Endometrial microvascular endothelial cells (primary cell): ENCODE data around the gene HIVEP3. TPM values are rescaled to one million over a fixed set of nuclear protein-coding genes. Genes with fewer than 3 reads are reported as not detected.

Source experiments
- in situ Hi-C: cut with HindIII; loops from 2 replicates; pipeline ENCODE4 v1.10.0; 2017; ENCODE audit warnings: low sequenced_read_pairs, low pct_unique_long_range_greater_than_20kb; ENCODE audit errors: inconsistent ontology term
- total RNA-seq: library from RNA; depleted of rRNA; stranded (reverse); fragments of >200 nt; gene quantifications from one replicate; pipeline ENCODE4 v1.2.3, GENCODE V29; 2015; ENCODE audit errors: inconsistent ontology term

HIVEP3 gene
- total RNA-seq, 1 donor from 2014 or later, result 4.4 TPM

DNA sequence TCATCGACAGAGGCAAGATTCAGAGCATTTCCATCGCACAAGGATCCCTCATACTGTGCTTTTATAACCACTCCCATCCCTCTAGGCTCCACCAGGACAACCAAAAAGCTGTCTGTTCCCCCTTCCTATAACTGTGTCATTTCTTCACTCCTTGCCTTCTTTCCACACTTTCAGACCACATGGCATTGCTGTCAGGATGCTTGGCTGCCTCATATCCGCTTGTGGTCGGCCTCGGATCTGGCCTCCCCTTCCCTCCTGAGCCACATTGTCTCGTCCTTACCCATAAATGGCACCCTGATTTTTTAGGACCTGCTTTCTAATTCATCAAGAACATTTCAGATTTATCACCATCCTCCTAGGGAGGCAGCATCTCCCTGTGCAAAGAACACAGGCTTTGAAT lies 80.5 kb downstream of the HIVEP3 start:
- in situ Hi-C loops, result no loop called here

DNA sequence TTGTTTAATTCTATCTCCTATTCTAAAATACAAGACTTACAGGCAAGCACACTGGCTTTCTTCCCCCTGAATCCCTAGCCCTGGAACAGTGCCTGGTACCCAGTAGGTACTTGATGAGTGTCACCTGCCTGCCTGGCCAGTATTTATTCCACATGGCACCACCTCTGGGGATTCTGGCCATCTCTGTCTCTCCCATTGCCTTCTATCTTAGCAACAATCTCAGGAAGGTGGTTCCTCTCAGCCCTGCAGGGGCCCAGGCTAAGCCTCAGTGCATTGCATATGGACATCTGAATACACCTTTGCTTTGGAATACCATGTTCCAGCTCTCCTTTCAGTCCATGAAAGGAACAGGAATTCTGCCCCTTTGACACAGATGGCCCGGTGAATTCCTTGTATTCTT lies 81.0 kb downstream of the HIVEP3 start:
- in situ Hi-C loops, result no loop called here

DNA sequence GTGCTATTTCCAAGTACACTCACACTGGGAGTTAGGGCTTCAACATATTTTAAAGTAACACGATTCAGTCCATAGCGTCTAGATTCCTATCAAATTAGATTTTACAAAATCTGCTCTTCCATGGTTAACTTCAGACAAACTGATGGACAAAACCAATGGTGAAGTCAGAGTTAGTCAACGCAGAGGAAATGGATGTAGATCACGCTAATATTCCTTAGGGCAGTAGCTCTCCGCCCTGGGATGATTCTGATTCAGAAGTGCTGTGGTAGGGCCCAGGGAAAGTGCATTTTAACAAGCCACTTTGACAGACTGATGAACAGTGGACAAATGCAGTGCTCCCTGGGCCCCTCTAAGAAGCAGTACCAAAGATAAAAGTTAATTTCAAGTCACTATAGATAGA lies 83.2 kb downstream of the HIVEP3 start:
- in situ Hi-C loops, result no loop called here

DNA sequence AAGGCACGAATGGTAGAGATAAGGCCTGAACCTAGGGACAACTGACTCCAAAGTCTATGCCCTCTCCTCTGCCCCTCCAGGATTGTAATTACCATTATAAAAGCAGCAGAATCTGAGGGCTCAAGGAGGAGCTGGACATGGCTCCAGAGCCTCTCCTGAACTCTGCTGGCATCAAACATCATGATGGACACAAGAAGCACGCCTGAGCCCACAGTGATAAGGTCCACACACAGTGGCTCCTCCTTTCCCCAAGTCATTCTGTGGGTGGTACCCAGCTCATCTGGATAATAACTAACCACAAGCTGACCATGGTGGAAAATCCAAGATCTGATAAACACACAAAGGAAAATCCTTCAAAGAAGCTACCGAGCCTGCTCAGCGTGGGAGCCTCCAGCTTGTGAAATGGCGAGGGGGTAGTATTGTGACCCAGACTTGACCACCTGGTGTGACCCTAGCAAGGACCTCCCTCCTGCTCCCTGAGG lies 85.2 kb downstream of the HIVEP3 start:
- in situ Hi-C loops, result no loop called here

DNA sequence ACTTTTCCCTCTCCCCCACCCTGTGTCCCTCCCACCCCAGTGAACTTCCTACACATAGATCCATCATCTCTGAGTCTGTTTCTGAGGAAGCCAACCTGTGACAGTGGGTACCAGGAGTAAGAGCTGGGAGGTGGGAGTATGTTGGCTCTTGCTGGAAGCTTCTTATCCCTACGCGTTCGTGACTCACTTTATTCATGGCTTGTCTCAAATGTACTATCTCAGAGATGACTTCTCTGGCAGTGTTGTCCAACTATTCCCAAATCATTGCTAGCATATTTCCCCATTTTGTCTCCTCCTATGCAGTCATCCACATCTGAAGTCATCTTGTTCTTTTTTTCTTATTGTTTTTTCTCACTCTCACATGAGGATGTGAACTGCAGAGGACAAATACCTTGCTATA lies 88.0 kb downstream of the HIVEP3 start:
- in situ Hi-C loops, result no loop called here

DNA sequence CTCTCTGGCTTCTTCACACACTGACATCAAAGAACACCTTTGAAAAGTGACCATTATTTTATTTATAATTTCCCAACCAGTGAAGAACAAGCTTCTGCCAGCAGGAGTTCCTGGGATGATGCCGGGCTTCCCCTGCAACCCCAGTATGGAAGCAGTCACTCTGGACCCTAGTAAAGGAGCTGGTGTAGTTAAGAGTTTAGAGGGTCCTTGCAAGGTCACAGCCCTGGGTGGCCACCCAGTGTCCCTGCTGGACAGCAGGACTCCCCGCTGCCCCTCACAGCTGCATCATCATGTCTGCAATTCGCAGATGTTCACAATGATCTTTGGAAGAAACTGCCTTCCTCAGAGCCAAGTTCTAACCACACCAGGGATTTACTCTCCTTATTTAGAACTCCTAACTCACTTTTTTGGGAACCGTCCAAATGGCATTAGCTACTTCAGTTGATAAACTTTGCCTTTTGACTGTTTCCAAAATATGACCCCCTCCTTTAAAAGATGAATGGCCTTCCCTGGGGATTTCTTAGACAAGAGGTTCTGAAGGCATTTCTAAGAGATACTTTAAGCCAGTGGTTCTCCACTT lies 90.6 kb downstream of the HIVEP3 start:
- in situ Hi-C loops, result no loop called here

DNA sequence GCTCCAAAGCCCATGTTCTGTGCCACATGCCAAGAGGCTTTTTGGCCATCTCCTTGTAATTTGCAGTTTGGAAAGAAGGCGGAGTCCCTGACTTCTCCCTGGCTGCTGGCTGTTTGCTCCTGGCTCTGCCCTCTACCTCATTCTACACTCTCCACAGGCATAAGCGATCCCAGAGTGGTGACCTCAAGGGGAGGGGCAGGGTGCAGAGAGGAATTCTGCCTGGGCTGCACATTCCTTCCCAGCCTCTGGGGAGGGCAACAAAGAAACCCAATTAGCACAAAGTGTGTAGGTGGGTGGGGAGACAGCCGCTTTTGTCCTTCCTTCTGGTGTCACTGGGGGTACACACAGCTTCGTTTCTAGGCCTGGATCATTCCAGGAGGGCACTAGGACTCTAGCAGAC lies 95.3 kb downstream of the HIVEP3 start:
- in situ Hi-C loops, result no loop called here

DNA sequence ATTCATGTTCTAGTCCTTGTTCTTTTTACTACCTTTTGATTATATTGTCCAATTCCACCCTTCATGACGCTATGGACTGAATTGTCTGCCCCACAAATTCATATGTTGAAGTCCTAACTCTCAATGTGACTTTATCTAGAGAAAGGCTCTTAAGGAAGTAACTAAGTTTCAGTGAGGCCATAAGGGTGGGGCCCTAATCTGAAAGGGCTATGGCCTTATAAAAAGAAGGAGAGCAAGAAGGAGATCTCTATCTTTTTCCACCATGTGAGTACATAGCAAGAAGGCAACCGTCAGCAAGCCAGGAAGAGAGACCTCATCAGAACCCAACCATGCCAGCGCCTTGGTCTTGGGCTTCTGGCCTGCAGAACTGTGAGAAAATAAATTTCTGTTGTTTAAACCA lies 95.9 kb downstream of the HIVEP3 start:
- in situ Hi-C loops, result no loop called here

DNA sequence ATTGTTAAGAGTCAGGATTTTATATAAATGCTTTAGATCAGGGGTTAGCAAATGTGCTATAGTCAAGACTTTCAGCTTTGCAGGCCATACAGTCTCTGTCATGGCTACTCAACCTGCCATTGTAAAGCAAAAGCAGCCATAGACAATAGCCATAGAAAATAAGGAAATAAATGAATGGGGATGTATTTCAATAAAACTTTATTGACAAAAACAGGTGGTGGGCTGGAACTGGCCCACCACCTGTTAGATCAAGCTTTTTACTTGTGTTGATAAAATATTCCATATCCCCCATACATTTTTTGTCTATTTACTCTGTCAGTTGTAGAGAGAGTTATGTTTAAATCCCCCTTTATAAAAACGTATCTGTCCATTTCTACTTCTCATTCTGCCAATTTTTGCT lies 98.9 kb downstream of the HIVEP3 start:
- in situ Hi-C loops, result no loop called here

DNA sequence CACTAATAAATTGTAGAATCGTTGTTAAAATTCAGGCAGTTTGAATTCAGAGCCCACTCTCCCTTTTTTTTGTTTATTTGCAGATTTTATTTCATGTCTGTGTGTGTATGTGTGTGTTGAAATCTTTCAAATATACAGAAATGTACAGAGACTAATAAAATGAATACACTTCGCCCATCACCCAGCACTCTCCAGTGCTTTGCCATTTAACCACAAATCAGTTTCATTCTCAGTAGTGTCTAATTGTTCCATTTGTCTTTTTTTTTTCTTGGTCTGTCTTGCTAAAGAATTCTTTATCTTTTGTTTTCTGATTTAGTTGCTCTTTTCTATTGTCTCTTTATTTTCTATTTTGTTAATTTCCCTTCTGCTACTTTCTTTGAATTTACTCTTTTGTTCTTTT lies 99.7 kb downstream of the HIVEP3 start:
- in situ Hi-C loops, result no loop called here

DNA sequence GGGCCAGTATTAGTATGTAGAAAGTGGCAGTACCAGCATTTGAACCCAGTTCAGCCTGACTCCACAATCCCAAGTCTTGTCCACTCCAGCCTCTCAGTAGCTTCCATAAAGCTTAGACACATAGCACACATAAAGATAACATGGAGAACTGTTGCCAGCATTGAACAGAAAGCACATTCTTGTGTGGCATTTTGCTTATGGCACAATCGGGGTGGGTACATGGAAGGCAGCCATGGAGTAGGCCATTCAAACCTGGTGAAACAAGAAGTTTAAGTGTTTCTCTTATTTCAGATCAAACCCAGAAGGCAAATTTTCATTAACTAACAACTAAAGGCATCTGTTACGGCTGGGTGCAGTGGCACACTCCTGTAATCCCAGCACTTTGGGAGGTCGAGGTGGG lies 102.7 kb downstream of the HIVEP3 start:
- in situ Hi-C loops, result no loop called here

DNA sequence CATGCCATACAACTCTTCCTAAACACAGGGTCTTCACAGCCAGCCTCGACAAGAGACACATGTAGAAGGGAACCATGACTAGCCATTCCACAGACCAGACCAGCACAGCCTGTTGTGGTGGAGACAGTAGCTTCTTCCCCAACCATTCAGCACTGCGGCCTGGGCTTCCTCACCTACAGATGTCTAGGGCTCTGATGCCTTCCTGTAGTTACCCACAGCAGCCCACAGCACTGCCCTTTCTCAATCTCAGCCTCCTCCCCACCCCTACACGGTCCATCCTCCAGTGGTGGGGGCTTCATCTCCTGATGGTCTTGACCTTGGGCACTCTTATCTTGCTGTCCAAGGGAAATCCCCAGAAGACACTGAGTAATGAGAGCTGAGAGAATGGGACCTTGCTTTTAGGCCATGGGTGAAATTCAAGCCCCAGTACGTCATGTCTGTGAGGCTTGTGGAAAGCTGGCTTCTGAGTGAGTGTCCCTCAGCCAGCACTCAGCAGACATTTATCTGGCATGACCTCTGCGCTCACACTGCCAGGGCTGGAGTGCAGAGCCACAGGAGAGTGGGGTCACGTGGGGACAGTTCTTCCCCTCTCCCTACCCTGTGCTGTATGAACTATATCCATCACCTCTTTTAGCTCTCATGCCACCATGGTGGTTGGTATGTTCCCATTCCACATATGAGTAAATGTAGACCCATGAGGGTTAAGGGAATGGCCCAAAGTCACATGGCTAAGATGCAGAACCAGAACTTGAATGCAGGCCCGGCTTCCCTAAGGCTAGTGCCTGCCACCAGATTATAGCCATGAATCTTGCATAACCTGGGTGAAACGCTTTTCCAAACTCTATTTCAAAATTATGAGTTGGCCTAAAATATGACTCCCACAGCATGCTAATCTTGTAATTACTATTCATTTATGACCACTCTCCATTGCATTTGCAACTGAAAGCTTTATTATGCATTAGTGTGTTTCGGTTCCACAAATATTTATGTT lies 104.7 kb downstream of the HIVEP3 start:
- in situ Hi-C loops, result no loop called here

DNA sequence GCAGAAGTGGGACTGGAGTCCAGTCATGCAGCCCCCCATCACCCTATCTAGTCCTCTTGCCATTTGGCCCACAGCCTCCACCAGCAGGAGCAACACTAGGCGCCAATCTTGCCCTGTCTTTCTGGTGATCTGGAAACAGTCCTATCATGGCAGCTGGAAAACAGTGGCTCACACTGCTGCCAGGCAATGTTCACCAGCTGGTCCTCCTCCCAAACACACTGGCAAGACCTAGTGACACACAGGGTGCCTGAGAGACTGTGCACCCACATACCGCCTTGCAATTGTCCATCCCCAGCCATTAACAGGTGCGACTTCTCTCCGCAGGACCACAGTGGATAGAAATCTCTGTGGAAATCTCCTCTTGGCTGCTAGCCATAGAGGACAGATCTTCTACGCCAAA lies 105.5 kb downstream of the HIVEP3 start:
- in situ Hi-C loops, result no loop called here

DNA sequence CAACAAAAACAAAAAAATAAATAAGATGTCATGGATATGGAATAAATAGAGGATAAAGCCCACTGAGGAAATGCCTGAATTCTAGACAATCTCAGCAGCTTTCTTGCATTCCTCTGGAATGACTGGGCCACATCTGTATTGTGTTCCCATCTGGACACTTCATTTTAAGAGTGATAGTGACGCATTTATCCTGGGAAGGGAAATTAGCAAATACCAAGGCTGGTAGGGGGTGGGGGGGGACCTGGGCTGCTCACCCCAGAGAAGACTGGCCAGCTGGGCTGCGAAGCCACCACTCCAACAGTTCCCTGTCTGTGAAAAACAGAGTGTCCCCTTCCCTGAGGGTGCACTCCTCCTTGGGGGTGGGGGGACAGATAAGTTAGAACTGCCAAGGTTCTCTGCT lies 106.3 kb downstream of the HIVEP3 start:
- in situ Hi-C loops, result no loop called here

DNA sequence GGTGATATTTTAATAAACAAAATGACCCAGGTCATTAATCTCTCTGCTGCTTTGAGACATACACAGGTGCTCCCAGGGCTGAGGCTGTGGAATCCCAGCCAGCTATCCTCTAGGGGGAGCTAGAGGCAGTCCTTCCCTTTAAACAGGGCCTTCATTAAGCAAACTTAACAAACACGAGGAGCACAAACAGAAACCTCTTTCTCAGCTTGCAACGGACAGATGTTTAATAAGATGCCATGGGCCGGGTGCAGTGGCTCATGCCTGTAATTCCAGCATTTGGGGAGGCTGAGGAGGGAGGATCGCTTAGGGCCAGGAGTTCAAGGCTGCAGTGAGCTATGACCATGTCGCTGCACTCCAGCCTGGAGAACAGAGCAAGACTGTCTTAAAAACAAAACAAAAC lies 106.7 kb downstream of the HIVEP3 start:
- in situ Hi-C loops, result no loop called here

DNA sequence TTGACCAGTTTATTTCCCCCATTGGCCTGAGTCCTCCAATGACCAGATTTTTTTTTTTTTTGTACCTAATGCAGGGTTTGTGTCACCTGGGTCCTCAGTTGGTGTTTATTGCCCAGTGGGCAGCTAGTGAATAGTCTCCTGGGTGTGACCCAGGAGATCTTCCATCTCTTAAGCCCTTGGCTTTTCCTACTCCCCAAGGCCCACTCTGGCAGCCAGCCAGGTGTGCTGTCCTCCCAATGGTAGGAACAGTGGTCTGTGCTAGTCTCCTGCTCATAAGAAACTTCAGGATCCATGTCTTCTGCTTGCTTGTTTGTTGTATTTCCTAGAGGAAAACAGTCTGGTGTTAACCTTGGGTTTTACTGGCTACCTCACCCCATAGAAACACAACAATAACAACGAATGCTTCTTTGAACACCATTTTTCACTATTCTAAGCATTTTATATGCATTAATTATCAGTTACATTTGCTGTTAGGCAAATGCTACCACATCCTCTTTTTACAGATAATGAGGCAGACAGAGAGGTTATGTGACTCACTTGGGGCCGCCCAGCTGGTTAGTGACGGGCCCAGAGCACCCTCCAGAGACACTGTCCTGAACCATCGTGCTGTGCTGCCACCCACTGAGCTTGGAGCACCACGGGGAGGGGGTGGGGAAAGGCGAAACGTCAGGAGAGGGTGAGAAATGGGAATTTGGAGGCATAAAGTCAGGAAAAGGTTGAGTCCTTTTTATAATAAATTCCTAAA lies 107.5 kb downstream of the HIVEP3 start:
- in situ Hi-C loops, result no loop called here

DNA sequence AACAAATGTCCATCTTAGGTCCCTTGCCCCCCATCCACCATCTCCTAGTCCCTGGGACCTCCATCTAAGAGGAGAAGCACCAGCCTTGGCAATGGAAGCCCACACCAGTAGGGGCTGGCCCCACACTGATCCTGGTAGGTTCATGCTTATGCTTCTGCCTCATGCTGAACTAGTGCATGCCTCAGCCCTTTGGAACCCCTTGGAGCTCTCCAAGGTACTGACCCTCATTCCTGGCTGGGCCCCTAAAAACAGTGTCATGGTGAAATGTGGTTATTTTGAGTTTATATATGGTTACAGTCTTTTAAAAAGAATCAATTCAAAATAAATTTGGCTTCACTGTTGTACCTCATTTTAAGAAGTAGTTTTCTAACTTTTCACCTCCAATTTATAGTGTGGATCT lies 108.3 kb downstream of the HIVEP3 start:
- in situ Hi-C loops, result no loop called here

DNA sequence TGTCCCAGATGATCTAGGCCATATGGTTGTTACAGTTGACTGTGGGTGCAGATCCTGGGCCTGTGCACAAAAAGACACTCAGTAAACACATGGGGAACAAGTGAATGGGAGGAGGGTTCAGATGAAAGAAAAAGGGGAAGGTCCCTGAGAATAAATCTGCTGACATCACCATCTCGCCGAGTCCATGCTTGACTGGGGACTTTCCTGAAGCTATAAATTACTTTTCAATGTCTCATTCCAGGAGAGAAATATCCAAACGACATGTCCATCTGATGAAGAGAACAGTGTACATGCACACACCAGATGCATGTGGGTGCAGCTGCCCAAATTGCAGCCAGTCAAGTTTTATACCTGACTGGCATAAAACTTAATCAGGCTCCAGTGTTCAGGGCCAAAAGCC lies 109.0 kb downstream of the HIVEP3 start:
- in situ Hi-C loops, result no loop called here

DNA sequence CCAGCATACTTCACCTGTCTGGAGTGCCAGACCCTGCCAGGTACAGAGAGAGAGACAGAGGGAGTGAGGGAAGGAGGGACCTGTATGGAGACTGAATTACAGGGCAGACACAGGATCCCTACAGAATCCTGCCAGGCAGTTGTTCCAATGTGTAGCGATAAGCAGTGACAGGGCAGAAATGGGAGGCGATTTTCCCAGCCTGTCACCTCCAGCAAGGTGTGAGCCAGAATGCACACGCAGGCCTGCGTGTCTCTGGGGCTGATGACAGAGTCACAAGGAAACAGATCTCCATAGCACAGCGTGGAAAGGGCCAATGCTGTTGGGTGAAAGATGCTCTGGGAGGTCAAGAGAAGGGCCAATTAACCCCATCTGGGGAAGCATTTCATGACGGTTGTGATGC lies 111.3 kb downstream of the HIVEP3 start:
- in situ Hi-C loops, result no loop called here
